Measurements from ENCODE around the gene MAP7D2. TPM values are rescaled to one million over a fixed set of nuclear protein-coding genes. Genes with fewer than 3 reads are reported as not detected.
"Not testable (repeated sequence)": the region's sequence is repeated elsewhere in the genome, so short reads cannot be mapped to it uniquely, and the experiment has no call there.

MAP7D2 gene
- total RNA-seq: 1 to 10 TPM in 1 of 2 donors, under 1 TPM in 1; 0.45 to 1.5 TPM
- under 1 TPM; 0.31 to 0.47 (median 0.38) TPM for polyA plus RNA-seq (ENCODE audit: insufficient read length in 6 of 6)
- long read RNA-seq, donor 1: 0 reads
- long read RNA-seq, donor 2, partial matches to known transcripts: 0 of 1 reads
- long read RNA-seq, donor 2, other reads (novel, unspliced or antisense): 0 of 1 reads
- long read RNA-seq, donor 3: 0 reads
- long read RNA-seq, donor 4: 0 reads
- long read RNA-seq, donor 5: 0 reads
- long read RNA-seq, donor 6: 0 reads
- long read RNA-seq, donor 7: 0 reads
- long read RNA-seq, donor 8: 0 reads
- long read RNA-seq, donor 9: 0 reads
- long read RNA-seq, donor 10, partial matches to known transcripts: 1 of 2 reads
- long read RNA-seq, donor 10, other reads (novel, unspliced or antisense): 1 of 2 reads
- long read RNA-seq, donor 11, partial matches to known transcripts: 0 of 1 reads
- long read RNA-seq, donor 11, other reads (novel, unspliced or antisense): 0 of 1 reads
- long read RNA-seq, donor 12: 0 reads

DNA sequence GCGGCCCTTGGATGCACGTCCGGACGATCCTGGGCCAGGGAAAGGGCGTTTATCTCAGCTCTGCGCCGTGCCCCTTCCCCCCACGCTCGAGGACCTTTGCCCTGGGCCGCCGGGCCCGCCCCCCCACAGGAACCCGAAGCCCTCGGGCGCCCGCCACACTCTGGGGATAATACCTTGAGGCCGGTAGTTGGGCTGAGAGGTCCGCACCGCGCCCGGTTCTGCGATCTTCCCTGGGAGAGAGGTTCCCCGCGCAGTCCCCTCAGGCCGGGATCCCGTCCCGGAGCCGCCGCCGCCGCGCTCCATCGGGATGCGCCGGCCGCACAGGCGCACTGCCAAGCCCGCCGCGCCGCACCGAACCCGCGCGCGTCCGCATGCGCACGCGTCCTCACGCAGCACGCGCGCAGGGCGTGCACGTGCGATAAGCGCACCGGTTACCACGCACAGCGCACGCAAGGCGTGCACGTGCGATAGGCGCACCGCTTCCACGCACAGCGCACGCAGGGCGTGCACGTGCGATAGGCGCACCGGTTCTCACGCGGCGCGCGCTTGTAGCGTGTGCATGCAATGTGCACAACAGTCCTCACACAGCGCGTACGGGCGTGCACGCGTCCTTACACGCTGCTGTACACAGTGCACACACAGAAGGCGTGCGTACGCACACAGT, at the start of gene MAP7D2:
Gene MAP7D2, minus strand, starts transcription at position 331 of the 664 bp plus-strand sequence. Its CDS starts 28 bp downstream, at position 303.
- H3K36me3 ChIP-seq: no peaks in the 10 kb centered on the region
- no peak for TF ChIP-seq CTCF (IDR thresholded peaks at IDR 0.05)
- ATAC-seq (peak; percentile 12), DNase-seq (peak in 1 of 4 donors; percentile 50)
- peaks cover 26 to 42% of the 10 kb centered on the region in 2 donors for H3K27me3 ChIP-seq
- H3K4me3 ChIP-seq: peak within 1 kb of the TSS in 1 of 2 donors; percentile 7
- H3K9me3 ChIP-seq: no peaks in the 10 kb centered on the region
- H3K4me1 ChIP-seq: peaks cover 5 to 9% of the 10 kb centered on the region in 2 donors
- H3K27ac ChIP-seq: no peak within 1 kb of the TSS
- intact Hi-C loops (cut with DNase I): no loop called here

DNA sequence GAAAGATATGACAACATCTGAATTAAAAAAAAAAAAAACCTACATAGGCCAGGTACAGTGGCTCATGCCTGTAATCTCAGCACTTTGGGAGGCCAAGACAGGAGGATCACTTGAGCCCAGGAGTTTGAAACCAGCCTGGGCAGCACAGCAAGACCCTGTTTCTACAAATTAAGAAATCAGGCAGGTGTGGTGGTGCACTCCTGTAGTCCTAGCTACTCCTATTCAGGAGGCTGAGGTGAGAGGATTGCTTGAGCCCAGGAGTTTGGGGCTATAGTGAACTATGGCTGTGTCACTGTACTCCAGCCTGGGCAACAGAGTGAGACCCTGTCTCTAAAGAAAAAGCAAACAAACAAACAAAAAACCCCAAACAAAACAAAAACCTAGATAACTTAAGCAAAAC, 45.8 kb upstream of the MAP7D2 start:
- DNase-seq; intact Hi-C loops (cut with DNase I); ATAC-seq; H3K9me3 ChIP-seq; H3K27me3 ChIP-seq; H3K4me1 ChIP-seq; H3K27ac ChIP-seq; H3K4me3 ChIP-seq: not testable (repeated sequence)
- peaks cover 0 to 64% of the 10 kb centered on the region in 2 donors for H3K36me3 ChIP-seq

GRCh38 chrX:20159797-20160385, 43.2 kb upstream of the MAP7D2 start:
- ATAC-seq: no peak
- no peaks in the 10 kb centered on the region for H3K27me3 ChIP-seq
- peaks cover 0 to 82% of the 10 kb centered on the region in 2 donors for H3K36me3 ChIP-seq
- H3K4me3 ChIP-seq: no peak overlapping the region
- intact Hi-C loops (cut with DNase I): no loop called here
- H3K4me1 ChIP-seq: no peaks in the 10 kb centered on the region
- no peak overlapping the region for H3K27ac ChIP-seq
- no peaks in the 10 kb centered on the region for H3K9me3 ChIP-seq
- DNase-seq: no peak
- TF ChIP-seq CTCF (IDR thresholded peaks at IDR 0.05): no peak

GRCh38 chrX:20151689-20152088, 35.0 kb upstream of the MAP7D2 start:
- intact Hi-C loops (cut with DNase I): no loop called here
- H3K36me3 ChIP-seq: peaks cover 0 to 51% of the 10 kb centered on the region in 2 donors
- H3K4me1 ChIP-seq: no peaks in the 10 kb centered on the region
- H3K4me3 ChIP-seq: no peak overlapping the region
- H3K9me3 ChIP-seq: no peaks in the 10 kb centered on the region
- peaks cover 0 to 4% of the 10 kb centered on the region in 2 donors for H3K27me3 ChIP-seq
- no peak overlapping the region for H3K27ac ChIP-seq
- ATAC-seq: no peak
- no peak for TF ChIP-seq CTCF (IDR thresholded peaks at IDR 0.05)
- DNase-seq: no peak

GRCh38 chrX:20149326-20149725, 32.6 kb upstream of the MAP7D2 start:
- intact Hi-C loops (cut with DNase I): no loop called here
- H3K27me3 ChIP-seq: peaks cover 0 to 4% of the 10 kb centered on the region in 2 donors
- H3K4me3 ChIP-seq: no peak overlapping the region
- DNase-seq (no peak), ATAC-seq (peak; percentile 49)
- peaks cover 0 to 30% of the 10 kb centered on the region in 2 donors for H3K36me3 ChIP-seq
- no peaks in the 10 kb centered on the region for H3K4me1 ChIP-seq
- no peak for TF ChIP-seq CTCF (IDR thresholded peaks at IDR 0.05)
- H3K9me3 ChIP-seq: no peaks in the 10 kb centered on the region
- no peak overlapping the region for H3K27ac ChIP-seq

Measured in left lung (tissue), 14 donors.